NCI-H2171 (cell line): Measurements from ENCODE around the gene DAAM1.
A peak's percentile ranks its signal among the peaks of the same experiment; 100 is the strongest.

Experiments
- DNase-seq: peaks from one replicate; lab custom pipeline; 2025; lab: John Stamatoyannopoulos, UW

Gene DAAM1

DNA sequence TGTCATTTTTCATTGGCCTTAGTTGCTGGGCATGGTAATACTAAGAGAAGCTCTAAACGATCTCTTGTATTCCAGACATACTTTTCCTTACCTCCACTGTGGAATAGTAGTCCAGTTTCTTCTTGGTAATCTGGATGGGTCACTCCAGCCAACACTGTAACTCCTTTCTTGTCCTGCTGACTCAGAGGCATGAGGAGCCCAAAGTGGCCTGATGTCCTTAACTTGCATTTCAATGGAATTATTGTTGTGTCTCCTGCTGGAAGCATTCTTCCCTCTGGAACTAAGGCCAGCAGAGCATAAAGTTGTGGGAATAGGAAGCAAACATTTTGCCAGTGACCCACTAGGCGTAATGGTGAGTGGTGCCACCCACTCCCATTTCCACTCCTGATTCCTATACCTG lies 33.1 kb downstream of the DAAM1 start:
- no peak for DNase-seq

DNA sequence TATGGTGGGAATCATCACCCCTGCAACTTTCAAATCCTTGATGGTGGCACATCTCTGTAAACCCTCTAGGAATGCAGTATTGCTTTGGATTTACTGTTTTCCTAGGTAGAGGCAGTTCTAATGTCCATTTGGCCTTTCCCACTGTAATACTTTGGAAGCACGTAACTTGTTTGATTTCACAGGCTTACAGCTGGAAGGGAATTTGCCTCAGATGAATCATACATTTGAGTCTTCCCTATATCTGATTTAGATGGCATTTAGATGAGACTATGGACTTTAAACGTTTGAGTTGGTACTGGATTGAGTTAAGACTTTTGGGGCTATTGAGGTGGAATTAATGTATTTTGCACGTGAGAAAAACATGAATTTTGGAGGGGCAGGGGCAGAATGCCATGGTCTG lies 35.9 kb downstream of the DAAM1 start:
- no peak for DNase-seq

DNA sequence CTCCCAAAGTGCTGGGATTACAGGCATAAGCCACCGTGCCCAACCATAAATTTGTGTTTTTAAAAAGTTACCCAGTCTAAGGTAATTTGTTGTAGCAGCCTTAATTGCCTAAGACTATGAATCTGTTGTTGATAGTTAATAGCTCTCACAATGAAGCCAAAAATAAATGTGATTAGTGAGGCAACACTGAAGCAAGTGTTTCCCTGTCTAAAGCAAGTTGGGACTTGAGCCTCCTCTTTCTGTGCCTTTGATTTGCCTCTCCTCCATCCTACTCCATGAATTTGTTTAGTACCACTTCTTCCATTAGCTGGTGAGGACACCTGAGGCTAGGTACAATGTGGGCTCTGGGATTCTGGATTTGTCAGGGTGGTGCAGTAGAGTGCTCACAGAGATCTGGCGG lies 36.8 kb downstream of the DAAM1 start:
- DNase-seq: no peak

DNA sequence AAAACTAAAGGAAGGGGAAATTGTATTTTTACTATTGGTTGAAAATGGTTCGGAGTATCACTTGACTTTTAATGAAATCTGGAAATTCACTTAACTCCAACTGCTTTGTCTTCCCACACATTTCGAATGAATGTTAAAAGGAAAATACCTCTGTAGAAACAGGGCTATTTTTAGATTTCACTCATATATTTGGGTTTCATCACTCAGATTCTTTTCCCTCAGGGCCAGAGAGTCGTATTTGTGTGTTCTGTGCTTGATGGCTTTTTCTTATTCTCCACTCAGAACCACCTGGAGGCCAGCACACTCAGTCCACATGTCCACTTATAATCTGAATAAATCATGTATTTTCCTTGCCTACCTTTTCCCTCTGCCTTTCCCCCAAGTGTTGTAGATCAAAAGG lies 40.0 kb downstream of the DAAM1 start:
- no peak for DNase-seq

DNA sequence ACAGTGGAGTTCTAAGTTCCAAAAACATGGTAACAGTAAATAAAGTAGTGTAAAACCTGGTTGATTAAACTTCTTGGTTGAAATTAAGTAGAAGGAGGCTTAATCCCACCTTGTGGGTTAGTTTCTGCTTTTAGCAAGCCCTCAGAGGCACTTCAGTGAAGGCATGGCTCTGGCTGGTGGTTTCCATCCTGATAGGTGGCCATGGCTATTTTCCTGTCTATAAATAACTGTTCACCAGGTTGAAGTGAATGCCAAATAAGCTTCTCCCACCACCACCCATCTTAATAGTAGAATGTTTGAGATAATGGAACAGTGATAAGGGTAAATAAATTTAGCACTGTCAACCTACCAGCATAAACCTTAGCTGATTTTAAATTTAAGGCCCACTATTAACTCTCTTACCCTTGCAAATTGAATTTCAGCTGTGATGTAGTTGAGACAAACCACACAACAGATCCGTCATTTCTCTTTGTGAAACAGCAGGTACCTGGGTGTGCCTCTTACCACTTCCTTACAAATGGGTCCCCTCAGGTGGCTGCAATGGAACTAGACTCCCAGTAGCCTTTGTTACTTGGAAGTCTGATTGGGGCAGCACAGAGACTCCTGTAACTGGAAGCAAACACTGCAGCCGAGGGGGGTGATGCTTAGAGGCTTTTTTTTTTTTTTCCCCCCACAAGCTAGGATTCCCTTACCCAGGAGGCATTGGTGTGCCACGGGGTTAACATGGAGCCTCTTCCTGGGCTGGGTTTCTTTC lies 41.4 kb downstream of the DAAM1 start:
- DNase-seq: no peak

DNA sequence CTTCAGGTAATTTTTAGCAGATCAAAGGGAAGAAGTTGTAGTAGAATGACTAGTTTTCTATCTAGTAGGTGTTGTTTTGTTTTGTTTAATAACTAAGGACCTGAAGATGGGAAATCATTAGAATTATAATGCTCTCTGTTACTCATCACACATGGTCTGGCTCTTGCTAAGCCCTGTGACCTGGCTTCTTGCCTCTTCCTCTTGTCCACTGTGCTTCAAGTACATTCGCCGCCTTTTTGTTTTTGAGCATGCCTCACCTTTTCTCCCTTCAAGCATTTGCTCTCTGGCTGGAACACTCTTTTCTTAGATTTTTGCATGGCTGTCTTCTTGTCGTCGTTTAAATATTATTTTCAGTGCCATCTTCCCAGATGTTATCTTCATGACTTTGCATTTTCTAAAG lies 47.7 kb downstream of the DAAM1 start:
- DNase-seq: no peak

DNA sequence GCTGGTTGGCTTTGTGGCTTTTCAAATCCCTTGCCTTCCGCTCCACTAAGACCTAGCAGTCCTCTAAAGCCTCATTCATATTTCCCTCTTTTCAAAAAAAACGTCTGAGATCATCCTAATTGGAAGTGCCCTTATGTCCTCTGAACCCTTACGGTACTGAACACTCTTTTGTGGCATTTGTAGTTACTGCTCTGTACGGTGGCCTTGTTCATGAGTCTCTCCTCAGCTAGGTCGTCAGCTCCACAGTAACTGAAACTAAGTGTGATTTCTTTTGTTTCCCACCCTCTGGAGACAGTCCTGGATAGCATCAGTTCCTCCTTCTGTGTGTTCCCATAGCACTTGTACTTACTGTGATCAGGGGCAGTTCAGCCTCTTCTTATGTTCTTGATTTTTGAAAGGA lies 49.7 kb downstream of the DAAM1 start:
- no peak for DNase-seq

DNA sequence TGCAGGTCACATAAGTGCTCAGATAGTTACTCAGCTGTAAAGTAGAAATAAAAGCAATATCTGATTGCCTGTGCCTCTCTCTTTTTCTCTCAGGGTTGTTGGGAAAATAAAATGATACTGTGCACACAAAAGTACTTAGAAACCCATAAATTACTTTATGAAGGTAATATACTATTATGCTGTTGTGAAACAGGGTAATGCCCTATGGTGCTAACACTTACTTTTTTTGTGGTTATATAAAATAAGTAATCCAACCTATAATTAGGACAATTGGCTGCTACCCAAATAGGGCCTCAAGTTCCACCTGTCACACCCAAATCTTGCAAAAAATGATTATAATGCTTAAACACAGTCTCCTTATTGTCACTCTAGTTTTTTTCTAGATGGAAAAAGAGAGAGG lies 50.6 kb downstream of the DAAM1 start:
- DNase-seq: peak; percentile 45

DNA sequence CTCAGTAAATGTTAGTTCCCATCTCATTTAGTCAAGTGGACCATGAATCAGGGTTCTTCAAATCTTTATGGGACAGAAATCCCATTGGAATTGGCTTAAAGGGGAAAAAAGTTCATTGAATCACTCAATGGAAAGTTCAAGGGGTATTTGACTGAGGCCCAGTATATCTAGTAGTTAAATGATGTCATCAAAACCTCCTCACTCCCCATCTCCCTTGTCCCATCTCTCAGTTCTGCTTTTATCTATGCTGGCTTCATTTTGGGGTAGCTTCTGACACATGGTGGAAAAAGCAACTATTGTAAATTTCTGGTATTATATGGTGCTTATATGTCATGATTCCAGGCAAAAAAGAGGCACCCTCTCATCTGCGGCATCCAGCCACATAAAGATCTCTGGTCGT lies 51.9 kb downstream of the DAAM1 start:
- DNase-seq: no peak

DNA sequence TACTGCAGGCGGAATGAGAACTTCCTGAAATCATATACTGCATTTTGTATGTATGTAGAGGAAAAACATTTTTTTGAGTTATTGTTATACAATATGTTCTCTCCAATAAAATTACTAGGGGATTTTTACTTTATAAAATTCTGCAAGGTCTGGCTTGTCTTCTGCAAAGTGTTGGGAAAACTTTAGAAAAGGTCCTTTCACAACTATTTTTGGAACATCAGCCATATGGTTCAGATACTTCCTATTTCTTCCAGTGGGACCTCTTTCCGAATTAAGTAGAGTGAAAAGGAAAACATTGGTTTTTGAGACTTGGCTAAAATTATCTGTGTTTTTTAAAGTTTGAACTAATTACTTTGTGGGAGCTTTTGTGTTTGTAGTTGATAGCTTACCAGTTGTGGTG lies 52.7 kb downstream of the DAAM1 start:
- DNase-seq: no peak

DNA sequence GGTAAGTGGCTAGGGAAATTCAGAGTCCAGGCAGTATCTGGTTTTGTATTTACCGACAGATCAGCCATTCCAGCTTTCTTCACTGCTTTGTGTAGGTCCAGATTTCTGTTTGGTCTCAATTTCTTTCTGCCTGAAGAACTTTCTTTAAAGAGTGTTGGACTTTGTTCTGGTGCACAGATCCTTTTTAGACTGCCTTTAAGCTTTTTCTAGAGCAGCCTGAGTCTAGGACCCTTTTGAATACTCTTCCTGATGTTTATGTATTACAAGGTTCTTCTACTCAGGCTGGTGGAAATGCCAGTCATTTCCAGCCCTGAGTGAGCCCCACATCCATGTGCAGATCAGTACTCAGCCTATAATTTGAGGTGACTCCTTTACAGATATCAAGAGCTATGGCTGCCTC lies 54.7 kb downstream of the DAAM1 start:
- DNase-seq: no peak

DNA sequence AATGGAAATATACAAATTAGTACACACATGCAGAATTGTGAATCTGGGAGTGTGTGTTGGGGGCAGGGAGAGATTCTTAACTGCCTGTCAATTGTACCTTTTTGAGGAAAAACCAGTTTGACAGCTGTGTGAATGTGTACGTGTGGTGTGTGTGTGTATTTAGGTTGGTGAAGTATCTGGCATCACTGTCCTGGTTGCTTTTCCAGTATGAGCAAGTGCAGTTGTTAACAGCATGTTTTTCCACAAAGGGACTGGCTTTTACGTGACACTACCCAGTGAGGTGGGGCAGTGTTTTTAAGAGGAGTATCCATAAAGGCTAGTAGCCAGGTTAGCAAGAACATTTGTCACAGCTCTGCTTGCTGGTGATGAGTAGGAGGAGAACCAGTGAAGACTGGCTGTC lies 56.1 kb downstream of the DAAM1 start:
- DNase-seq: no peak

DNA sequence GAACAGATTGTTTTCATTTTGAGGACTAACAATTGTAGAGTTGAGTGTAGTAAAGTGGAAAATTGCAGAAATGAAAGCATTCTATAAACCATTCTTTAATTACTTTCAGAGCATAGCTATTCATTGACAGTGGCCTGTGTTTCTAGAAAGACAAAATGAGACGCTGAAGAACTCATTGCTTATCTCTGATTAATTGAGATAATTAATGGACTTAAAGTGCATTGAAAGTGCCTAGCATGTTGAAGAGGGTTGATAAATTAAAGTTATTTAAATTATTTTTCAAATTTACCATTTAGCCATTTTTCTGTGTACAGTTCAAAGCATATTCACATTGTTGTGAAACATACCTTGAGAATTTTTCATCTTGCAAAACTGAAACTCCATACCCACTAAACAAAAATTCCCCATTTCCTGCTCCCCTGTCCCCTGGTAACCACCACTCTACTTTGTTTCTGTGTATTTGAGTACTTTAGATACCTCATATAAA lies 57.4 kb downstream of the DAAM1 start:
- DNase-seq: no peak

DNA sequence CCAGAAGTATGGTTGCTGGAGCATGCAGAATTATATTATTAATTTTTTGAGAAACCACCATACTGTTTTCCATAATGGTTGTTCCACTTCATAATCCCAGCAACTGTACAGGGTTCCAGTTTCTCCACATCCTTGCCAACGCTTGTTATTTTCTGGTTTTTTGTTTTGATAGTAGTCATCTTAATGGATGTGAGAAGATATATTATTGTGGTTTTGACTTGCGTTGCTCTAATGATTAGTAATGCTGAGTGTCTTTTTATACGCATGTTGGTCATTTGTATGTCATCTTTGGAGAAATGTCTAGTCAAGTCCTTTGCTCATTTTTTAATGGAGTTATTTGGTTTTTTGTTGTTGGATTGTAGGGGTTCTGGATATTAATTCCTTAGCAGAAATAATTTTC lies 58.1 kb downstream of the DAAM1 start:
- DNase-seq: no peak

DNA sequence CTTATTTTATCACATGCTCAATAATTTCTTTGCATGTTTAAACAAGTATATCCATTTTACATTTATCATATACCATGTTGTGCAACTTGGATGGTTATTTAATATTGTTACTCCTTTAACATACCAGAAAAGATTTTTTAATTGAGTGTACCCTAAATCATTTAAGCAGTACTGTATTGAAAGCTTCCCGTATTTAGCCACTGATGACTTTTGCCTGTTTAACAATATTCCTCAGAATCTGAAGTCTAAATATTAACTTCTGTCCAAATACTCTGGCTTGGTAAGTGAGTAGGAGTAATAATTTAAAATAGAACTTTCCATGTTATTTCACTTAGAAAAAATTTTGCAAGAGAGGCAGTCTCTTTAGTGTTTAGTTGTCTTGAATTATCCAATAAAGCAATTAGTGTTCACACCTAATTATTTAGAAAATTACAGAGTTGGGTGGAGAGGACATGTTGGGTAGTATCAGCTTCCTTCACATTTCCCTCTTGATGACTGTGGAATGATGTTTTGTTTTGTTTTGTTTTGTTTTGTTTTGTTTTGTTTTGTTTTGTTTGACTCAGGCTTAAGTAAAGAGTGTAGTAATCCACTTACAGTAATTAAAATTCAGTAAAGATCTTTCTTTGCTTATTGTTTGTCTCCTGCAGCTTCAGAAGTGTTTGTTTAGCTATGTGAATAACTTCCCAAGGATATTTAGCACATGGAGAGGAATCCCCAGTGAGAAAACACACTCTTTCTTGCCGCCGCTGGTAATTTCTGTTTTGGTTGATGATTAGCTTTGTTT lies 59.5 kb downstream of the DAAM1 start:
- DNase-seq: no peak

DNA sequence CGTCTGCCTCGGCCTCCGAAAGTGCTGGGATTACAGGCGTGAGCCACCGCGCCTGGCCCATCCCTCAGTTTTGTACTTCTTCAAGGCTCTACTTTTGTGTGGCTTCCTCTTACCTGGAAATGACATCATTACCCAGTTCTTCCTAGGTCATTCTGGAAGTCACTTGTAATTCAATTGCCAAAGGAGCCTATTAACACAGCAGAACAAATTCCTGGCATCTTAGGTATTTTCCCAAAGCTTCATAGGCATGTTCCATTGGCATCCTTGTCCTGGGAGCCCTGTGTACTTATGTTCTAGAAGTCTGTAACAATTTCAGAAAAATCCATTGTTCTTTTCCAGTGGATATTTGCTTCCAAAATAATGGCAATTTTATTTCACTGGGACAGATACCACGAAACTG lies 60.6 kb downstream of the DAAM1 start:
- DNase-seq: no peak

DNA sequence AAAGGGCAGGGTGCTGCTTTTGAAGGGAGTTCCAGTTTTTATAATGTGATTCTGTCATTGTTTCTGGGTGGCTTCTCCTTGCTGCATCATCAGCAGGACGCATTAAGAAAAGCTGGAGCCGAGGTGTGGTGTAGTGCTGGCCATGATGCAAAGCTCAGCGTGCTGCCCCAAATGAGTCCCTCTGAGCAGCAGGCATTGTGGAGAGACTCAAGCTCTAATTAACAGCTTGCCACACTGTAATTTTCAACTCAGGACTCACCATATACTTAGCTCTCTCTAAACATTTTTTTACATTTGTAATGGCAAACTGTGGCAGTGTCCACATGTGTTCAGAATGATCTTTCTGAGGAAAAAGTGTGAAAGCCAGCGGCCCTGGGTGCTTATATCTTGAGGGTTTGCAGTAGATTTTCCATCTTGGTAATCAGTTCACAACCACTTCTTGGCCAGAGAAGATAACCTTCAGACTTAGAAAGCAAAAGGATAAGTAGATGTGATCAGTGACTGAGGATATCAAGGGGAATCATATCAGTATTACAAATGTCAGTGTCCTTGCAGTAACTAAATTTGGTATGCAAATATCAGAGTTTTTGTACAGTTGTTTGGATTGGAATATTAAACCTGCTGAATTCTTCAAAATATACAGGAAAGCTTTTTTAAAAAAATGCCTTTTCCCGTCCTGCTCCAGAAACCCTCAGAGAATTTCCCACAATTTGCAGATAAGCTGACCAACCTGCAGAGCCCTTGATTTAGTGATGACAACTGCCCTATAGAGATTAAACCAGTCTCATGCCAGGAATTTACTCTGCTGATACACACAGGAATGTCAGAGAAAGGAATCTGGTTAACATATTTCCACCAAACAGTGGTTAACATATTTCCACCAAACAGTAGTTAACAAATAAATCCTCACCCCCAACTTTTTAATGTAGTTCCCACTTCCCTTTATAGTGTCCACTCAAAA lies 63.6 kb downstream of the DAAM1 start:
- no peak for DNase-seq

DNA sequence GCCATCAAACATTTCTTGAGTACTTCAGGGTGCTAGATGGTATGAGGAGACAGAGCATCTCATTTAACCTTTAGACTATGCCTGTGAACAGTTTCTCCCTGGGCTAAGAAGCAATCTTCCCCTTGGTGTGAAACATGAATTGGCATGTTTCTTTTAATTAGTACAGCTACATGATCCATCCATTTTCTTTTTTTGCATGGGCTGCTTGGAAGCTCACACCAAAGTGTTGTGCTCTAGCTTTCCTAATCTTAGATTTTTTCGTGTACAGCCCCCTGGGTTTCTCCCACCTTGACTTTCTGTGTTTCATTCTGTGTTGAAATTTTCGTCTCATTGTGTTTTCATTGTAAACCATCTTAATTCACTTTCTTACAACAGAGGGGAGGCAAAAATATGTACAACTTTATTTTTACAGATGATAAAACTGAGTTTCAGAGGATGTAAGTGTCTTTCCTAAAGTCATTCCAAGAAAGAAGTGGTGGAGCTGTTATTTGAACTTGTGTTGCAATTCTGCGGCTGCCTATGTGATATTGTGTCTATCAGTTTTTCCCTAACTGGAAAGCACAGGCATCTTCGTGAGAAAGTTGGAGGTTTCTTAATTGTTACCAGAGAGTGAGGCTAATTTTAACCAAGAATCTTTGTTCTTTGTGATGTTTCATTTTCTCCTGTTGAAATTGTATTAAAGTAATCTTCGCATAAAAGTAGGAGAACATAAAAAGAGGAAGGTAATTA lies 64.5 kb downstream of the DAAM1 start:
- no peak for DNase-seq

DNA sequence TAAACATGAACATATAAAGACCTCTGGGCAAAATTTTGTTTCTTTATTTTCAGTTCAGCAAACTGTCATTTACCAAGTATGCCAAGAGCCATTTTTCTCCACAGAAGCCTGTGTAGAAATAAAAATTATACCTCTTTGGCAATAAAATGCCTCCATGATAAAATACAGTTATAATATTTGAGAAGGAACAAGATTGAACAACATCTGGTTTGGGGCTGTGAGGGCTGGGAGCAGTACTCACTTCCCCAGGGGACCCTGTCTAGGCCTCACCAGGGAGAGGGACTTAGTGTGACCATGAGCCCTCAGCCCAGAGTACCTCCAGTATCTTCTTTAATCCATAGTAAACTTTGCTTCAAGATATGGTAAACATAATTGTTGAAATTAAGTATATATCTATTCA lies 65.1 kb downstream of the DAAM1 start:
- no peak for DNase-seq

DNA sequence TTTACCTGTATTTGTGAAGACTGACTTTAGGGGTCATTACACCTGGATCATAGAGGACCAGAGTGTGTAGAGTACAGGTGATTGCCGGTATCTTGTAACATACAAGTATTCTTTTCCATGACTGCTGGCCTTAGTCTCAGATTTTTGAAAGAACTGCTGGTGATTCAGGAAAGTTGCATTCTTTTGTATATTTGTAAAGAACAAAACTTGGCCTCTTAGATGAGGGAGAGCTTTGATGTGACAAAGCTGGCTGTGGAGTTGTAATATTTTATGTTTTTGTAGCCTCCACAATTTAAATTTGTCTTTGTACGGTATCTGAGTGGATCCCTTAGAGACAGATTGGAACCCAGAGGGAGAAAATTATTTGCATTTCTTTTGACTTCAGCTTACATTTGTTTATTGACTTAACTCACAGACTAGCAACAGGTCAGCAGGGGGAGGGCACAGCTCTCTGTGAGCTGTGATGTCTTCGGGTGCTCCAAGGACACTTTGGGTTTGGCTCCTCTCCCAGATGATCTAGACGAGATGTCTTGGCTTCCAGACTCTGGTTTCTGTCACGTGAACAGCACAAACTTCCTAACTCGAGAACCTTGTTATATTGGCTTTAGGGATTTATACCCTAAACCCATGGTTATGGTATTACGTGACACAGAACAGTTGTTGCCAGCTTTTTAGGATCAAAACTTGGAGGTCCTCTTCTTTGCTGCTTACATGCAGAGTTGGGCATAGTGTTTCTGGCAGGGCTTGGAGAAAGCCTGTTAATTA lies 65.9 kb downstream of the DAAM1 start:
- no peak for DNase-seq
